Spleen (tissue), 11 donors: Measurements from ENCODE around the gene MLXIPL. TPM values are rescaled to one million over a fixed set of nuclear protein-coding genes. Genes with fewer than 3 reads are reported as not detected.

Experiments used
- DNase-seq: peaks from one replicate; pipeline ENCODE4 v3.0.0-alpha.2; 2020
- H3K27ac ChIP-seq, 8 donors: fragments of 200-600 bp; sonication (generic) in 7 of 8; 1 replicate in 4 of 8; 2 replicates in 4 of 8; pipeline versions ENCODE4 v1.5.0 to v1.8.0; 2016 to 2021; ENCODE audit warnings: inconsistent platforms in 4 of 8, mild to moderate bottlenecking in 4 of 8, moderate library complexity in 1 of 8
- H3K27me3 ChIP-seq, 7 donors: fragments of 200-600 bp; sonication (generic) in 6 of 7; replicated peaks in 1 of 7; 1 replicate in 4 of 7; 2 replicates in 3 of 7; pipeline versions ENCODE4 v1.5.0 to v1.8.0; 2016 to 2021; ENCODE audit warnings: inconsistent platforms in 3 of 7, mild to moderate bottlenecking in 1 of 7
- H3K36me3 ChIP-seq, 6 donors: fragments of 200-600 bp; sonication (generic) in 5 of 6; 1 replicate in 4 of 6; 2 replicates in 2 of 6; pipeline versions ENCODE4 v1.5.0 to v1.8.0; 2016 to 2021; ENCODE audit warnings: inconsistent platforms in 2 of 6
- H3K4me1 ChIP-seq, 6 donors: fragments of 200-600 bp; sonication (generic) in 5 of 6; 1 replicate in 3 of 6; 2 replicates in 3 of 6; pipeline versions ENCODE4 v1.5.0 to v1.8.0; 2016 to 2021; ENCODE audit warnings: inconsistent platforms in 3 of 6
- H3K4me3 ChIP-seq, 8 donors: fragments of 200-600 bp; sonication (generic) in 7 of 8; 1 replicate in 4 of 8; 2 replicates in 4 of 8; pipeline versions ENCODE4 v1.5.0 to v1.8.0; 2016 to 2021; ENCODE audit warnings: inconsistent platforms in 4 of 8, mild to moderate bottlenecking in 4 of 8, moderate library complexity in 2 of 8
- H3K9me3 ChIP-seq, 8 donors: fragments of 200-600 bp; sonication (generic) in 7 of 8; 1 replicate in 4 of 8; 2 replicates in 4 of 8; pipeline versions ENCODE4 v1.5.0 to v1.8.0; 2016 to 2021; ENCODE audit warnings: inconsistent platforms in 4 of 8
- CTCF ChIP-seq, 11 experiments: fragments of 200-600 bp in 7 of 11; fragments of 450-650 bp in 4 of 11; sonication (generic) in 4 of 11; IDR thresholded peaks in 8 of 11; conservative IDR thresholded peaks in 3 of 11; 1 replicate in 7 of 11; 2 replicates in 4 of 11; pipeline versions ENCODE4 v1.4.0 to v1.8.0; 2016 to 2021; ENCODE audit warnings: antibody characterized with exemption in 11 of 11, inconsistent platforms in 4 of 11, mild to moderate bottlenecking in 1 of 11
- POLR2A ChIP-seq, 3 donors: fragments of 450-650 bp; IDR thresholded peaks; one replicate each; pipeline ENCODE4 v1.5.1; 2017; ENCODE audit warnings: antibody characterized with exemption in 3 of 3, mild to moderate bottlenecking in 1 of 3
- POLR2AphosphoS5 ChIP-seq, 3 donors: sonication (generic); formaldehyde crosslinking; IDR thresholded peaks; one replicate each; pipeline ENCODE4 v1.5.1; 2017; ENCODE audit warnings: antibody characterized with exemption in 3 of 3
- WGBS, 5 donors: extraction: QIAGEN DNeasy Blood & Tissue Kit in 3 of 5; methylation state at CpG; one replicate each; pipeline versions ENCODE4 v1.1.5 to v1.1.7; 2013 to 2018; 5-methylcytosine and 5-hydroxymethylcytosine counted together
- intact Hi-C: fragments of 100-400 bp; cut with DNase I; formaldehyde crosslinking; loops from one replicate; pipeline ENCODE4 v1.15.0; 2023; ENCODE audit warnings: low total_unique reads
- polyA plus RNA-seq, 3 donors: library from polyadenylated mRNA; stranded (reverse); fragments of 200-250 nt; gene quantifications; one replicate each; pipeline ENCODE4 v1.2.1, GENCODE V29; 2013
- total RNA-seq, 7 donors: library from RNA; depleted of rRNA in 3 of 7; stranded (reverse); fragments of >200 nt in 3 of 7; fragmentation: NEBNext Ultra II Directional in 4 of 7; extraction: Animal tissue kit (Norgen Biotek cat#: 25700) in 4 of 7; gene quantifications; one replicate each; pipeline versions ENCODE4 v1.1.0 to v1.2.1, GENCODE V29; 2016 to 2021
- donor health status: healthy with polysubstance abuse.
- donor health status: DM: no; HTN: no; CAD: no; lungs with moderate emphysema.
- donor health status: DM: no; HTN: no; CAD: no.
- donor health status: Bipolar disorder and iron deficiency.
- donor health status: healthy.
- donor health status: DM: no; HTN: no; CAD: no.
- donor health status: DM: yes; HTN: yes; CAD: no.

Gene MLXIPL
- total and polyA plus RNA-seq, 10 donors: 0.09 to 0.23 (median 0.16) TPM; not detected in 6

GRCh38 chr7:73599151-73599882 lies 25.0 kb downstream of the MLXIPL start:
- intact Hi-C loops: no loop called here
- no peaks in the 10 kb centered on the region for H3K36me3 ChIP-seq
- no peaks in the 10 kb centered on the region for H3K9me3 ChIP-seq
- WGBS, 5 donors: 63 to 78% (median 71%) methylated on average over 13 of the region's 13 CpGs
- no peak for TF ChIP-seq POLR2A (IDR thresholded peaks at IDR 0.05)
- no peak for TF ChIP-seq CTCF (IDR thresholded peaks at IDR 0.05 in 8 of 11, conservative IDR thresholded peaks at IDR 0.05 in 3 of 11)
- TF ChIP-seq POLR2AphosphoS5 (IDR thresholded peaks at IDR 0.05): no peak
- H3K27ac ChIP-seq: no peak overlapping the region
- DNase-seq: no peak
- no peaks in the 10 kb centered on the region for H3K4me1 ChIP-seq
- H3K27me3 ChIP-seq: peaks cover 0 to 73% (median 7%) of the 10 kb centered on the region in 7 donors
- H3K4me3 ChIP-seq: no peak overlapping the region

GRCh38 chr7:73597978-73598782 lies 26.1 kb downstream of the MLXIPL start:
- no peaks in the 10 kb centered on the region for H3K4me1 ChIP-seq
- no peak overlapping the region for H3K27ac ChIP-seq
- peaks cover 0 to 64% (median 3%) of the 10 kb centered on the region in 7 donors for H3K27me3 ChIP-seq
- no peak for DNase-seq
- H3K36me3 ChIP-seq: no peaks in the 10 kb centered on the region
- no peak for TF ChIP-seq POLR2AphosphoS5 (IDR thresholded peaks at IDR 0.05)
- no peak for TF ChIP-seq POLR2A (IDR thresholded peaks at IDR 0.05)
- TF ChIP-seq CTCF (IDR thresholded peaks at IDR 0.05 in 8 of 11, conservative IDR thresholded peaks at IDR 0.05 in 3 of 11): no peak
- no peaks in the 10 kb centered on the region for H3K9me3 ChIP-seq
- intact Hi-C loops: no loop called here
- WGBS, 5 donors: 82 to 88% (median 85%) methylated on average over 5 of the region's 5 CpGs
- no peak overlapping the region for H3K4me3 ChIP-seq

- 57 to 75% (median 64%) methylated on average over 14 to 37 of the region's 37 CpGs for WGBS, 5 donors
- no peak overlapping the region for H3K4me3 ChIP-seq
- no peaks in the 10 kb centered on the region for H3K36me3 ChIP-seq
- intact Hi-C loops: no loop called here
- no peak overlapping the region for H3K27ac ChIP-seq
- DNase-seq: no peak
- no peak for TF ChIP-seq POLR2AphosphoS5 (IDR thresholded peaks at IDR 0.05)
- TF ChIP-seq POLR2A (IDR thresholded peaks at IDR 0.05): no peak
- no peak for TF ChIP-seq CTCF (IDR thresholded peaks at IDR 0.05 in 8 of 11, conservative IDR thresholded peaks at IDR 0.05 in 3 of 11)
- H3K9me3 ChIP-seq: no peaks in the 10 kb centered on the region
- peaks cover 0 to 51% (median 0%) of the 10 kb centered on the region in 7 donors for H3K27me3 ChIP-seq
- no peaks in the 10 kb centered on the region for H3K4me1 ChIP-seq
Observed at GRCh38 chr7:73596191-73597065, 27.9 kb downstream of the MLXIPL start.
